Hematopoietic multipotent progenitor cell treated with erythropoietin and hydrocortisone succinate and interleukin-3 and kit ligand, for 6 days (in vitro differentiated cells): ENCODE measurements around the gene ASB15.

Experiments
- DNase-seq: peaks from one replicate; pipeline ENCODE4 v3.0.0-alpha.2; 2015

The ASB15 gene

GRCh38 chr7:123669485-123669884 lies 67.9 kb downstream of the ASB15 start:
- no peak for DNase-seq

- no peak for DNase-seq
Observed at GRCh38 chr7:123673137-123673732, 71.6 kb downstream of the ASB15 start.

- DNase-seq, result no peak
Observed at GRCh38 chr7:123673752-123674398, 72.3 kb downstream of the ASB15 start.

- DNase-seq, result no peak
Observed at GRCh38 chr7:123674399-123675180, 73.0 kb downstream of the ASB15 start.

- DNase-seq, result no peak
Observed at GRCh38 chr7:123675181-123675473, 73.5 kb downstream of the ASB15 start.

- DNase-seq, result no peak
Observed at GRCh38 chr7:123677061-123677715, 75.6 kb downstream of the ASB15 start.

GRCh38 chr7:123679614-123680013 lies 78.0 kb downstream of the ASB15 start:
- DNase-seq, result no peak

GRCh38 chr7:123680580-123680979 lies 79.0 kb downstream of the ASB15 start:
- DNase-seq, result no peak

GRCh38 chr7:123681561-123681960 lies 79.9 kb downstream of the ASB15 start:
- DNase-seq, result no peak

- DNase-seq, result peak; percentile 80
Observed at GRCh38 chr7:123682690-123683089, 81.1 kb downstream of the ASB15 start.

- no peak for DNase-seq
Observed at GRCh38 chr7:123687161-123687560, 85.5 kb downstream of the ASB15 start.

- DNase-seq, result no peak
Observed at GRCh38 chr7:123687727-123688126, 86.1 kb downstream of the ASB15 start.
